Adrenal gland (tissue), 12 donors: ENCODE results near the gene ARHGEF7. TPM values are rescaled to one million over a fixed set of nuclear protein-coding genes. Genes with fewer than 3 reads are reported as not detected.
A peak's percentile ranks its signal among the peaks of the same experiment; 100 is the strongest.

Experiments
- DNase-seq, 7 donors: peaks; one replicate each; pipeline ENCODE4 v3.0.0-alpha.2; 2019 to 2020
- H3K27ac ChIP-seq, 5 donors: fragments of 200-600 bp; sonication (generic) in 4 of 5; 1 replicate in 3 of 5; 2 replicates in 2 of 5; pipeline versions ENCODE4 v1.5.1 to v1.8.0; 2016 to 2020; ENCODE audit warnings: mild to moderate bottlenecking in 1 of 5
- H3K27me3 ChIP-seq: fragments of 200-600 bp; 2 replicates; pipeline ENCODE4 v1.8.0; 2021
- H3K36me3 ChIP-seq, 2 donors: fragments of 200-600 bp; replicated peaks in 1 of 2; 1 replicate in 1 of 2; 2 replicates in 1 of 2; pipeline versions ENCODE4 v1.5.1 to v1.8.0; 2018 to 2022
- H3K4me1 ChIP-seq, 2 donors: fragments of 200-600 bp; replicated peaks in 1 of 2; 1 replicate in 1 of 2; 2 replicates in 1 of 2; pipeline versions ENCODE4 v1.5.1 to v1.8.0; 2018 to 2021
- H3K4me3 ChIP-seq, 4 donors: fragments of 200-600 bp; sonication (generic) in 3 of 4; one replicate each; pipeline ENCODE4 v1.5.1; 2016 to 2018
- H3K9me3 ChIP-seq, 3 donors: fragments of 200-600 bp; sonication (generic) in 1 of 3; replicated peaks in 1 of 3; 1 replicate in 2 of 3; 2 replicates in 1 of 3; pipeline versions ENCODE4 v1.5.1 to v1.8.0; 2016 to 2021
- POLR2A ChIP-seq, 2 donors: fragments of 450-650 bp; IDR thresholded peaks; one replicate each; pipeline ENCODE4 v1.6.1; 2017; ENCODE audit warnings: antibody characterized with exemption in 2 of 2, mild to moderate bottlenecking in 2 of 2, moderate library complexity in 1 of 2
- WGBS, 4 donors: extraction: QIAGEN DNeasy Blood & Tissue Kit in 2 of 4; methylation state at CpG; one replicate each; pipeline versions ENCODE4 v1.1.5 to v1.1.7; 2013 to 2017; 5-methylcytosine and 5-hydroxymethylcytosine counted together
- intact Hi-C, 2 donors: fragments of 100-400 bp; cut with DNase I; formaldehyde crosslinking; loops; one replicate each; pipeline versions ENCODE4 v1.14.1 to v1.15.0; 2022 to 2023
- polyA plus RNA-seq, 3 donors: library from polyadenylated mRNA; stranded (reverse); fragments of 200-250 nt in 2 of 3; fragments of 350-450 nt in 1 of 3; fragmentation: Illumina TruSeq in 1 of 3; extraction: RNeasy Lipid Tissue Mini Kit (QIAGEN cat#74804) in 1 of 3; gene quantifications; one replicate each; pipeline ENCODE4 v1.2.3, GENCODE V29; 2013 to 2014
- total RNA-seq, 9 donors: library from RNA; depleted of rRNA in 4 of 9; stranded (reverse); fragments of >200 nt in 4 of 9; fragments of 120-200 nt in 1 of 9; fragmentation: NEBNext Ultra II Directional in 1 of 9; extraction: Animal tissue kit (Norgen Biotek cat#: 25700) in 1 of 9; gene quantifications; one replicate each; pipeline versions ENCODE4 v1.1.0 to v1.2.4, GENCODE V29; 2013 to 2023
- TF ChIP-seq, protein P1 (sequence below), 6 experiments: fragments of 450-650 bp in 4 of 6; fragments of 200-600 bp in 2 of 6; sonication (generic) in 1 of 6; IDR thresholded peaks; 1 replicate in 5 of 6; 2 replicates in 1 of 6; pipeline versions ENCODE4 v1.5.1 to v1.8.0; 2016 to 2021; ENCODE audit warnings: antibody characterized with exemption in 6 of 6, mild to moderate bottlenecking in 2 of 6, moderate library complexity in 1 of 6
- donor health status: healthy with polysubstance abuse.
- donor health status: Bipolar disorder and iron deficiency.
- donor health status: DM: yes; HTN: yes; CAD: no.
- donor health status: DM: no; HTN: no; CAD: no.
- donor health status: DM: no; HTN: no; CAD: no.
- donor health status: DM: yes; HTN: yes; CAD: no.

Gene ARHGEF7
- total and polyA plus RNA-seq, 12 donors, result 25.3 to 69.3 (median 53.2) TPM

DNA sequence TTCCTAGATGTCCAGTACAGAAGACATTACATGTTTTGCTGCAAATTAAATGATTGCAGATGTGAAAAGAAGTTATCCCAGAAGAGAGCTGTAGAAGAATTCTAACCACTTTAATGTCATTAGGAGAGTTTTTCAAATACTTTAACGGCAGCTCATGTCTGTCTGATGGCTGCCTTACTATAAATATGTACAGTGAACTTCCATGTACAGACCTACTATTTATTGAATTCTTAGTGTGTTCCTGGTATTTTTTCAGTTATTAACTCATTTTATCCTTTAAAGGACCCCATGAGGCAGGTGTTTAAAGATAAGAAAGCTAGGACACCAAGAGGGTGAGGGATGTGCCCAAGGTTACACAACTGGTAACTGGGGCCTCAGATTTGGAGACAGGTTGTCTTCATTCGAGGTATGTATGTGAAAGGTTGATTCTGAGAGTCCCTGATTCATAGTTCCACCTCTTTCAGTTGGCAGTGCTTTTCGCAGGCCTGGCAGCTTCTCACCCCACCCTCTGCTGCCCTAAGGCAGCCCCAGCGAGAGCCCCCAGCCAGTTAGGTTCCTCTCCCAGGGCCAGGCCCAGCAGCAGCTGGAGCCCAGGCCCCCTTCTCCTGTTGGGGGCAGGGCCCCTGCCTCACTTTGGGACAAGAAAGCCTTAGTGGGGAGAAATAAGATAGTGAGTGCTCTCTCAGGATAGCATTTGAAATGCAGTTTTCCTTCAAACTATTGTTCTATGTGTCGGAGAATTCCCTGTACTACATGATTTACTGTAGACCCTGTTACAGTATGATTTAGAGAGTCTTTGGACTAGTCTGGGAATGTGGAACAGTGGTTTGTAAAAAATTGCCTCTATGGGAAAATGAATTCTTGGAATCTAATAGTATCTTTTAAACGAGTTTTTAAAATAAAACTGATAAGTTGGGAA is 137.6 kb downstream of the ARHGEF7 start:
- H3K4me3 ChIP-seq, result no peak overlapping the region
- 50 to 74% (median 62%) methylated on average over 6 of the region's 6 CpGs for WGBS, 4 donors
- intact Hi-C loops, result no loop called here
- H3K27me3 ChIP-seq, result no peaks in the 10 kb centered on the region
- no peak for DNase-seq
- H3K4me1 ChIP-seq, result peaks cover 21 to 30% of the 10 kb centered on the region in 2 donors
- no peaks in the 10 kb centered on the region for H3K9me3 ChIP-seq
- H3K36me3 ChIP-seq, result peaks cover 0 to 15% of the 10 kb centered on the region in 2 donors
- TF ChIP-seq, protein P1, sequence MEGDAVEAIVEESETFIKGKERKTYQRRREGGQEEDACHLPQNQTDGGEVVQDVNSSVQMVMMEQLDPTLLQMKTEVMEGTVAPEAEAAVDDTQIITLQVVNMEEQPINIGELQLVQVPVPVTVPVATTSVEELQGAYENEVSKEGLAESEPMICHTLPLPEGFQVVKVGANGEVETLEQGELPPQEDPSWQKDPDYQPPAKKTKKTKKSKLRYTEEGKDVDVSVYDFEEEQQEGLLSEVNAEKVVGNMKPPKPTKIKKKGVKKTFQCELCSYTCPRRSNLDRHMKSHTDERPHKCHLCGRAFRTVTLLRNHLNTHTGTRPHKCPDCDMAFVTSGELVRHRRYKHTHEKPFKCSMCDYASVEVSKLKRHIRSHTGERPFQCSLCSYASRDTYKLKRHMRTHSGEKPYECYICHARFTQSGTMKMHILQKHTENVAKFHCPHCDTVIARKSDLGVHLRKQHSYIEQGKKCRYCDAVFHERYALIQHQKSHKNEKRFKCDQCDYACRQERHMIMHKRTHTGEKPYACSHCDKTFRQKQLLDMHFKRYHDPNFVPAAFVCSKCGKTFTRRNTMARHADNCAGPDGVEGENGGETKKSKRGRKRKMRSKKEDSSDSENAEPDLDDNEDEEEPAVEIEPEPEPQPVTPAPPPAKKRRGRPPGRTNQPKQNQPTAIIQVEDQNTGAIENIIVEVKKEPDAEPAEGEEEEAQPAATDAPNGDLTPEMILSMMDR (IDR thresholded peaks at IDR 0.05), result no peak
- TF ChIP-seq POLR2A (IDR thresholded peaks at IDR 0.05), result no peak
- no peak overlapping the region for H3K27ac ChIP-seq

DNA sequence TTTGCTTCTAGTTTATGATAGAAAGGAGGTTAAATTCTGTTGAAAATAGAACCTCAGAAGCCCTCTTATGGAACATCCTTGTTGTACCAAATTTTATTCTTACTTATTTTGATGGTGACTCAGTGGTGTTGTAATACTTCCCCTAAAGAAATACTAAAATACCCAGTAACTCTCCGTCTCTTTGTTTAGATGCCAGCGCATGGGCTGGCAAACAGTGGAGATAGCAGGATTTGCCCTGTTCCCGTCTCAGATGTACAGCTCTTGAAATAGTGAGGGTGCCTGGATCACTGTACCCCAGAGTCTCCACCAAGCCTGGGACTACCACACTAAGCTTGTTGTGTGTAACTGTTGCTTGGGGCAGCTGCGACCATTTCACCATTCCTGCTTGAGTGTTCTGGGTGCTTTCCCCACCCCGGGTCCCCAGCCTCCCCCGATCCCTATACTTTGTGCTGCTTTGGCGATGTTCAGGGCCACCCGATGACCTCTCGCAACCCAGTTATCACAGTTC is 138.3 kb downstream of the ARHGEF7 start:
- no peak for TF ChIP-seq POLR2A (IDR thresholded peaks at IDR 0.05)
- TF ChIP-seq, protein P1 (IDR thresholded peaks at IDR 0.05), result no peak
- intact Hi-C loops, result no loop called here
- no peaks in the 10 kb centered on the region for H3K27me3 ChIP-seq
- peaks cover 0 to 14% of the 10 kb centered on the region in 2 donors for H3K36me3 ChIP-seq
- no peak overlapping the region for H3K4me3 ChIP-seq
- peak overlapping the region in 1 of 5 donors; percentile 27 for H3K27ac ChIP-seq
- WGBS, 4 donors, result 91 to 95% (median 94%) methylated on average over 9 of the region's 9 CpGs
- no peaks in the 10 kb centered on the region for H3K9me3 ChIP-seq
- H3K4me1 ChIP-seq, result peaks cover 14 to 25% of the 10 kb centered on the region in 2 donors
- DNase-seq, result no peak

DNA sequence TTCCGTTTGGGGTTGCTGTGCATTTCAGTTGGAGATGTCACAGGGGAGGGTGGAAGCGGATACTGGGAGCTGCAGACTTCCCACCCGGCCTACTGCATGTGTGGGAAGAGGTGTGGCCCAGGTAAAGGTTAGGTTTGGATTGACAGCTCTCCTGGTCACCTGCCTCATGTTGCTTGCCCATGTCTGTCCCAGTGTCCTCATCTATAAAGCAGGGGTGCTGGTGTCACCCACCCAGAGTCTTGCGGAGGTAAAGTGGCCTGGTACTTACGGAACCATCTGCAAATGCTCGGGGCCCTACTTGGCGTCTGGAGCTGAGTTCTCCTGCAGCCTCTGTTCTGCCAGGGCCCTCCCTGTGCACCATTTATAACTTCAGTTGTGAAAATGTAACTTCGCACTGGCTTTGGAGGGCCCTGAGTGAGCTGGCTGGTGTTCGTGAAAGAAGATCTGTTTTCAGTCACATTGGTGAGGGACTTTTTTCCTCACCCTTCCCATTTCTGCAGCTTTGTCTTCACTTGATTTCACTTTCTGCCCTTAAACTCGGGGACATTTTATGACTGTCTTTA is 140.2 kb downstream of the ARHGEF7 start:
- Histone ChIP-seq H3K4me1 (peaks cover 5 to 11% of the 10 kb centered on the region in 2 donors), H3K9me3 (no peaks in the 10 kb centered on the region), H3K4me3 (no peak overlapping the region), H3K27ac (no peak overlapping the region), H3K27me3 (no peaks in the 10 kb centered on the region), H3K36me3 (peaks cover 0 to 16% of the 10 kb centered on the region in 2 donors)
- intact Hi-C loops, result no loop called here
- peak in 1 of 7 donors; percentile 18 for DNase-seq
- 89 to 98% (median 96%) methylated on average over 10 of the region's 10 CpGs for WGBS, 4 donors
- TF ChIP-seq POLR2A (IDR thresholded peaks at IDR 0.05), result no peak
- TF ChIP-seq, protein P1 (IDR thresholded peaks at IDR 0.05), result no peak

DNA sequence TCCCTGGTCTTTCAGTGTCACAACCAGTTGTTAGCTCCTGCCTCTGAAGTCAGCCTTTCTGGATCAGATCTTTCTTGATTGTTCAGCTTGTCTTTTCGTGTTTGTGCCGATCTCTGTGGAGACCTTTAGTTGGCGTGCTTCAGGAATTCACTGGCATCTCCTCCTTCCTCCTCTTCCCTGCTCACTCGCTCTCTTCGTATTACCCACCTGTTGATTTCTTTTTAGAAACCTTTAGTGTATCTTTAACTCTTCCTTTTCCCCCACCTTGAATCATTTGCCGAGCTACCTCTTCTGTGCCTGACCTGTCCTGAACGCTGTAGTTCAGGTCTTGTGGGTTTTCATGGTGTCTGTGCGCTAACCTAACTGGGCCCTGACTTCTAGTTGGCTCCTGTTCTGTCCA is 141.3 kb downstream of the ARHGEF7 start:
- intact Hi-C loops, result no loop called here
- no peak overlapping the region for H3K27ac ChIP-seq
- peaks cover 0 to 16% of the 10 kb centered on the region in 2 donors for H3K36me3 ChIP-seq
- H3K4me3 ChIP-seq, result no peak overlapping the region
- no peak for TF ChIP-seq POLR2A (IDR thresholded peaks at IDR 0.05)
- TF ChIP-seq, protein P1 (IDR thresholded peaks at IDR 0.05), result no peak
- no peaks in the 10 kb centered on the region for H3K27me3 ChIP-seq
- WGBS, 4 donors, result 94 to 99% (median 96%) methylated on average over 8 of the region's 8 CpGs
- no peaks in the 10 kb centered on the region for H3K9me3 ChIP-seq
- H3K4me1 ChIP-seq, result peaks cover 5 to 11% of the 10 kb centered on the region in 2 donors
- peak in 1 of 7 donors; percentile 12 for DNase-seq
